Measurements from ENCODE around the gene TNK2.
"Not testable (repeated sequence)": the region's sequence is repeated elsewhere in the genome, so short reads cannot be mapped to it uniquely, and the experiment has no call there.

The TNK2 gene

DNA sequence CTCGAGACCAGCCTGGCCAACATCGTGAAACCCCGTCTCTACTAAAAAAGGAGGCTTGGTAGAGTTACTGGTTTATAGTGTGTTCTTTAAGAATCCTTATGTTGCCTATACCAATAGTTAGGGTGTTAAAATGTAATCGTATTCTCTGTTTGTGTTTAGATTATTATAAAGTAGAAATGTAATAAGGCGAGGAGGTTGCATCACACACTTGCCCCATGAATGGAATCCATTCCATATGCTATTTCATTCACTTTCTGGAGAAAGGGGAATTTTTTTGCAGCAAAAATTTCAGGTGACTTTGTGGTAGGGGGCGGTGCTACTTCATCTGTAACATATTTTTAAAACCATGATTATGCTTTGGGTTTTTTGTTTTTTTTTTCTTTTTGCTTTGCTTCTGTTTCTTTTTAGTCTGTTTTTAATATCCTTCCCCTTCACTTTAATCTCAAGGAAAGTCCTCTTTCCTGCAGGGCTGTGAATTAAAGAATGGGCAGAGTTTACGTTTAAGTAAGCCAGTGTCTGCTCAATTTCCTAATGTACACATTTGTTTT lies 63.6 kb downstream of the TNK2 start:
- no peak for FAIRE-seq

GRCh38 chr3:195839260-195840010 lies 68.9 kb downstream of the TNK2 start:
- no peak for FAIRE-seq

DNA sequence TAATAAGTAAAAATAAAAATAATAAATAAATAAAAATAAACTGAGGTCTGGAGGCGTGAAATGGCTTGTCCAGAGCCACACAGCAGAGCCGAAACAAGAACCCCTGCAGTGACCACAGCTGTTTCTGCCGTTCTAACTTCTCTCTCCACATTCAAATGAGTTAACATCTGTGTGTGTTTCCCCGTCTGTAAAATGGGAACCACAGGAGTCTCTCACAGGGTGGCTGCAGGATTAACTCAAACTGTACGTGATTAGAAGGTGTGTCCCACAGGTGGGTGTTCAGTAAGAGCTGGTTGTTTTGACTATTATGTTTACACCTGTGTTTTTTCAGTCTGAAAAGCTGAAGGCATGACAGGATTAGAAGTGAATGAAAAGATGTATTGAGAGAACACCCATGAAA lies 69.6 kb downstream of the TNK2 start:
- FAIRE-seq = no peak

GRCh38 chr3:195836476-195837135 lies 71.7 kb downstream of the TNK2 start:
- FAIRE-seq = no peak

- FAIRE-seq = no peak
Observed at GRCh38 chr3:195835791-195836190, 72.6 kb downstream of the TNK2 start.

DNA sequence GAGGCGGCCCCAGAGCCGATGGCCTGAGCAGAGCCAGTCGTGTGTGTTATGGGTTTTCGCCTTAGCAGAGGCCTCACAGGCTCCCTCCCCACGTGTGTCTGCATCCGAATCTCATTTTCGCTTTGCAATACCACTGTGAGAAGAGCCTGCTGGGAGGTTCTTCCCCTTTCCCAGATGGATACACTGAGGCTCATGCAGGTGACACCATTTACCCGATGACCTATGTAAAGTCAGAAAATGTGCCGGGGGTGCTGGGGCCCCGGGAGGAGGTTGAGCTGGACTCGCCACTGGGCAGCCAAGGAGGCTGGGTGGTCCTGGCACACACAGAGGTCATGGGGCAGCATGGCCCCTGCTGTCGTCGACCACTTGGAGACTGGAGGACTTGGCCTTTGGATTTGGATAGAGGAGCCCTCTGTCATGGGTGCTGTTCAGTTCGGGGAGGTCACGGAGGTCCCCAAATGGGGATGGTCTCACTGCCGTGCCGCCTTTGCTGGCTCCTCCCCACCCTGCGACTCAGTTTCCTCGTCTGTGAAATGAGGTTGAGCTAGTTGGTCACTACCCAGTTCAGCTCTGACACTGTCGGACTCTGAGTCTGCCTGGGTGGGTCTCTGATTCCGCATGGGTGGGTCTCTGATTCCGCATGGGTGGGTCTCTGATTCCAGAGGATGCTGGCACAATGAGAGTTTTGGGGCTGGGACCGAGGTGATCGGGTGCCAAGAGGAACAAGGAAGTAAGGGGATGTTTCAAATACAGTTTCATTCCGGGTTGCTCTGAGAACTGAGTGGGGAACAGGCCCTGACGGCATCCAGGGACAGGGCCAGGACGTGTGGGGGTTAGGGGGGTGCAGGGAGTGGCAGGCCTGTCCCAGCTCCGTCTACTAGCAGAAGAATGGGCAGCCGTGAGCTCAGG lies 73.4 kb downstream of the TNK2 start:
- FAIRE-seq = no peak

DNA sequence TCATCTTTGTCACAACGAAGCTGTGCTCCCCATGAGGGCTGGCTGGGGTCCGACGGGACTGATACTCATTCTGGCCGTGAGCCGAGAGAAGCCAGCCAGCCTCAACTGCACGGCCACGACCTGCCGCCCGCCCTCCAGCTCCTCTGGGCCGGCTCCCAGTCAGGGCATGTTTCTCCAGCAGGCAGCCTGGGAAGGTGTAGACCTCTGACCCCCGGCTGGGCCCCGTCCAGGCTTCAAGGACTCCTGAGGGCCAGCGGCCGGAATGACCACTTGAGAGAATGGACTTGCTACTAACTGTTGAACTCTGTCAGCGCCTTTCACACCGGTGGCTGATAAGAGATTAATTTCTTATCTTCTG lies 78.5 kb downstream of the TNK2 start:
- FAIRE-seq = no peak

GRCh38 chr3:195828762-195829161 lies 79.6 kb downstream of the TNK2 start:
- FAIRE-seq = no peak

DNA sequence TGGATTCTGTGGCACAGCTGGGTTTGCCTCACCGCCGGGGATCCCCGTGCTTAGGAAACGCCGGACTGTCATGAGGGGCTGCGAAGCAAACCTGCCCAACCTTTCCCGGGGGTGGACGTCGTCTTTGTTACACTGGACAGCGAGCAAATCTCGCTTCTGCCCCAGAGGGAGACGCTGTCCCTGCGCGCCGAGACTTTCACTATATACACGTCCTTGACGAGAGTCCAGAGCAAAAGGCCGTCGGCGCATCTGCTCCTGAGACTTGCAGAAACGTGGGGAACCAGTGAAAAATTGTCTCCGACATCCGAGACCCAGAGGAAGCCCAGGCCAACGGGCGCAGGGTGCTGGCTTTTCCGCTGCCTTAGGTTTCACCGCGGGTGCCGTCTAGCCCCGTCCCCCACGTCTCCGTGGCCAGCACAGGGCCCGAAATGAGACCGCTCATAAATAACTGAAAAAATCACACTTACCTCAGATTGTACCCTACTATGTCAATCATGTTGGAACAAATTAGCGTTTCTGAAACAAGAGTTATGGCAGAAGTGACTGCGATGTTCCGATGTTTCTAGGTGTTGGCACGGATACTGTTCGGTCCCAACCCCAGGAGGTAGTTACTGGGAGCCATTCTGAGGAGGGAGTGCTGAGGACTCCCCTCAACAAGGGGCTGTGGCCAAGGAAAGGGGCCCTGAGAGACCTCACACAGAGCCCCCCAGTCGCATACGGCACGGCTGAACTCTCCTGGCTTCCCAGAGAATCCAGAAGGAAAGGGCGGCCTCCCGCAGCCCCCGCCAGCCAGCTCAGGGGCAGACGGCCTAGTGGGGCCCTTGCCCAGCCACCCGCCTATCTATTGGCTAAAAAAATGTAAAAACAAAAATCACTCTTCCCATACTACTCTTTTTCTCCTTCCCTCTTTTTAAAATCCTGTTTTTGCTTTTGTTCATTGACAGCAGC lies 82.2 kb downstream of the TNK2 start:
- FAIRE-seq = no peak

DNA sequence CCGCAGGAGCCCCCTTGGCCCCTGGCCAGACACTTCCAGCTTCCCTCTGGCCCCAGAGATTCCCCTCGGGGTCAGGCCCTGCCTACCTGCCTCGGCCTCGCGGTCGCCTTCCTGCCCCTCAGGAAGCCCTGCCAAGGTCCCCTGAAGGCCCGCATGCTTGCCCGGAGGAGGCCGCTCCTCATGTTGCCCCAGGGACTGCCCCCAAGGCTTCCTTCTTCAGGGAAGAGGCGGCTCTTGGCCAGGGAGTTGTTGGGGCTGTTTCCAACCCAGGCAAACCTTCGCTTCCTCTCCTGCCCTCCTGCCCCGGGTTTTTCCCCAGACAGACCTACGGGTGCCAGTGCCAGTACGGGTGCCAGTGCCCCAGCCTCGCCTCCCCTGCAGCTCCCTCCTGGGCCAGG lies 83.2 kb downstream of the TNK2 start:
- FAIRE-seq = no peak

GRCh38 chr3:195824425-195825190 lies 83.7 kb downstream of the TNK2 start:
- not testable (repeated sequence) for FAIRE-seq

DNA sequence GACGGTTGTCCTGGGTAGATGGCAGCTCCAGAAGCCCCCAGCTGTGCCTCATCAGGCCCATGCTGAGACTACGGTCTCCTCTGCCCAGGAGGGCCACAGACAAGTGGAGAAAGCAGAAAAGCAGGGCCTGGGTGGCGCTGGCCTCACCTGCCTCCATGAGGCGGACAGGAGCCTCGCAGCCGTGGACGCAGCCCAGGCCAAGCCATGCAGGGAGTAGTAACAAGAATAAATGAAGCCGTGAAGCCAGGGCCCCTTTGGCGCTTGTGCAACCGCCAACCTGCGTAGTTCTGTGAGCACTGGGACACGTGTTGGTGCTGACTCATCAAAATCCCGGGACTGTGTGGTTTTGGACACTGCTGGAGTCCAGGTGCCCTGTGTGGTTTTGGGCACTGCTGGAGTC lies 84.4 kb downstream of the TNK2 start:
- no peak for FAIRE-seq

- FAIRE-seq = no peak
Observed at GRCh38 chr3:195823280-195823679, 85.1 kb downstream of the TNK2 start.

DNA sequence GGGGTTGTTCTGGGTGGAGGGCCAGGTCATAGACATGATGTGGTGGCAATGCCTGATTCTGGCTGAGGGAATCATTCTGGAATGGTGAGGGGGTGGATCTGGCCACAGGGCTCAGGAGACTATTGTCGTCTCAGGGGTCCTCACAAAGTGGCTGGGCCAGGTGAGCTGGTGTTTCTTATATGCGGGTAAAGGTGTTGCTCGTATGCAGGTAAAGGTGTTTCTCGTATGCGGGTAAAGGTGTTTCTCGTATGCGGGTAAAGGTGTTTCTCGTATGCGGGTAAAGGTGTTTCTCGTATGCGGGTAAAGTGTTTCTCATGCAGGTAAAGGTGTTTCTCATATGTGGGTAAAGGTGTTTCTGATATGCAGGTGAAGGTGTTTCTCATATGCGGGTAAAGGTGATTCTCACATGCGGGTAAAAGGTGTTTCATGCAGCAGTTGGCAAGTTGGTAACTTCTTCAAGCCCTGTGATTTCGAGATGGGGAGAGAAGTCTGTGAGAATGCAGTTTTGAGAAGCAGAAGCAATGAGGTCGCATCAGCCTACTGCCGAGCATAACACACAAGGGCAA lies 86.1 kb downstream of the TNK2 start:
- no peak for FAIRE-seq

DNA sequence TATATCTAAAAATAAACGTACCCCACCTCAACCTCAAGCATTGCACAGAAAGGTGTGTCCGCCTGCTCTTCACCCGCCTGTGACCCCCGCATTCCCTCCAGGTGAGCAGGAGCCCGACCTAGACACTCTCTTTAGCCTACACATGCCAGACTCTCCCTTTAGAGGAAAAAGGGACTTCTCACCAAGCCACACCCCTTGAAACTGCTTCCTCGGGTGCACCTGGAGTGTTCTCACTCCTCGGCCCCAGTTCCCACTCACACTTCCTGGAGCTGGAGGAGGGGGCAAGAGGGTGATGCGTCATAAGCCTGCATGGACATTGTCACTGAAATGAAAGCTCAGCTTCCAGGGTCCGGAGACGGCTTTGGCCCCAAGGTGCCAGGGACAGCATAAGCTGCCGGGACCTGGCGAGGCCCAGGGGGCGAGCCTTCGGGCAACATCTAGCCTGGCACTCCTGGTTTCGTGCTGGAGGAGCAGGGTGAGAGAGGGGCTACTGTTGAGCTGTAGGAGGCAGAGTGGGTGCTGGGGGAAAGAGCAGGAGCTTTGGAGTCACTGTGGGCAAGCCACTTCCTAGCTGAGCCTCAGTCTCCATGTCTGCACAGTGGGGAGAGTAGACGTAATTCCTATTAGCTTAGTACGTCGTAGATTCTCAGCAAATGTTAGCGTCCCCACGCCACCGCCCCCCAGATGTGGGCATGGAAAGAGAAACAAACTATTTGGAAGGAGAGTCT lies 86.8 kb downstream of the TNK2 start:
- no peak for FAIRE-seq

GRCh38 chr3:195820901-195821300 lies 87.5 kb downstream of the TNK2 start:
- FAIRE-seq = no peak

DNA sequence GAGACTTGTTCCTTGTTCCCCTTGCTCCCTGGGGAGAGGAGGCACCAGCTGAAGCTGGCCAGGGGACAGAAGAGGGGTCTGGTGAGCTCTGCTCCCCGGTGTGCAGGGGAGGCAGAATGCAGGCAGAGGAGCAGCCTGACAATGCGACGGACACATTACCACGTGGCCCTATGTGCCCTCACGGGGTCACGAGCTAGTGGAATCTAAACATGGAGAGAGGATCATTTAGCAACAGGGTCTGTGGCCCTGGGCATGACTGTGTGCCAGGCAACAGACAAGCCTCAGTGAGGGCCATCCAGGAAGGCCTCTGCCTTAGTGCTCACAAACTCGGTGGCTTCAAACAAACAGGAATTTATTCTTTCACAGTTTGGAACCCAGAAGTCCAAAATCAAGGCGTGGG lies 88.2 kb downstream of the TNK2 start:
- FAIRE-seq = no peak

DNA sequence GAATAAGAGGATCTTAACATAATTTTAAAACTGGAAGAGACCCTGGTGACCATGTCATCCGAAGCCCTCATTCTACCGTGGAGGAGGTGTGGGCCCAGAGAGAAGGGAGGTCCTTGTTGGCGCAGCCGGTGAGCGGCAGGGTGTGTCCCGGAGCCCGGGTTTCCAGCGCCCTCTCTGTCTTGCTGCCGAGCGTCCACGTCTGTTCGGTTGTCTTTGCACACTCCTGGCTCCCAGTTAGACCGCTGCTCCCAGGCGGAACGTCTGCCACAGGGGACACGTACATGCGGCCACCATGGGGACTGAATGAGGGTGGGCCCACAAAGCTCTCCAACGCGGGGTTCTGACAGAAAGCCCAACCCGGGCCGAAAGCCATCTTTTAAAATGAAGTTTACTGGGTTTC lies 90.0 kb downstream of the TNK2 start:
- no peak for FAIRE-seq

- FAIRE-seq = no peak
Observed at GRCh38 chr3:195817578-195818135, 90.7 kb downstream of the TNK2 start.

Data from A204.1 (cell line).